ENCODE data around the gene FAF1.
"Not testable (repeated sequence)": the region's sequence is repeated elsewhere in the genome, so short reads cannot be mapped to it uniquely, and the experiment has no call there.

The FAF1 gene

DNA sequence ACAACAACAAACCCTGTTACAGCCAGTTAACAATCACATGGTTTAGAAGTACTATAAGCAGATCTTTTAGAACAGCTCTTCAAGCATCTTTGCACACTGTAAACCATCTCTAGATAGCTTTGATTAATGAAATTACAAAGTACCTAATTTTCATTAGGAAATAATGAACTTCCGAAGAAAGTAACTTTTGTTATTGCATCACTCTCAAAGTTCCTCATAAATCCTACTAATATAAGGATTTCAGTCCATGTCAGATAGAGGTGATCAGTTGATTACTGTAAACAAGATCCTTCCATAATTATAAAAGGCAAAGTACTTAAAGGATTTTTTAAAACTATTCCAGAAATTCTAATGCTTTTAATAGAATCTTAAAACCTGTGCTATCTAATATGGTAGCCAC is 58.2 kb downstream of the FAF1 start:
- H3K4me3 ChIP-seq (ENCODE audit: low read depth in 1 of 2, low read length in 2 of 2): no peak overlapping the region
- no peaks in the 10 kb centered on the region for H3K36me3 ChIP-seq (ENCODE audit: control insufficient read depth in 1 of 2, insufficient read depth in 2 of 2, low read length in 2 of 2)
- H3K27ac ChIP-seq (ENCODE audit: low read length): no peak overlapping the region
- H3K9me3 ChIP-seq (ENCODE audit: control insufficient read depth in 1 of 2, low read length in 2 of 2): no peaks in the 10 kb centered on the region
- no peaks in the 10 kb centered on the region for H3K27me3 ChIP-seq (ENCODE audit: low read depth, low read length)
- no peaks in the 10 kb centered on the region for H3K4me1 ChIP-seq (ENCODE audit: control insufficient read depth in 1 of 2, insufficient read depth in 2 of 2, low read length in 2 of 2)

DNA sequence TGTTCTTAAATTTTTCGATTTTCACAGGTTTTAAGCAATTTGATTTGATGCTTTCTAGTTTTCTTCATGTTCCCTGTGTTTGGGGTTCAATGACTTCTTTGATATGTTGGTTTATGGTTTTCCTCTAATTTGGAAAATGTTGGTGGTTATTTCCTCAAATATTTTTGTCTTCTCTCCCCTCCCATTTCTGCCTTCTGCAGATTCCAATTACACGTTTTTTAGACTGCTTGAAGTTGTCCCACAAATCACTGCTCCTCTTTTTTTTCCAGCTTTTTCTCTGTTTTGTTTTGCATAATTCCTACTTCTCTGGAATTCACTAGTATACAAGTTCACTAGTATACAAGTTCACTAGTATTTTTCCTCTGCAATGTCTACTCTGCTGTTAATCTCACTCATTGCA is 61.3 kb downstream of the FAF1 start:
- no peaks in the 10 kb centered on the region for H3K36me3 ChIP-seq (ENCODE audit: control insufficient read depth in 1 of 2, insufficient read depth in 2 of 2, low read length in 2 of 2)
- H3K9me3 ChIP-seq (ENCODE audit: control insufficient read depth in 1 of 2, low read length in 2 of 2): no peaks in the 10 kb centered on the region

DNA sequence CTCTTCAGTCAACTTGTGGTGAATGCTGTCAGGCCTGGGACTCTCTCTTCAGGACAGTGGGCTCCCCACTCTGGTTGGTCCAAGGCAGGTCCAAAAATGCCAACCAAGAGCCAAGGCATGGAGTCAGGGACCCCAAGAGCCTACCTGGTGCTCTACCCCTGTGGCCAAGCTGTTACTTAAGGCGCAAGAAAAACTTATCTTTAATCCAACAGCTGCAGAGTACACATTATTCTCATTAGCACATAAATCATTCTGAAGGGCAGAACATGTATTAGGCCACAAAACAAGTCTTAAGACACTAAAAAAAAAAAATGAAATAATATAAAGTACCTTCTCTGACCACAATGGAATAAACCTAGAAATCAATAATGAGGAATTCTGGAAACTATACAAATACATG is 65.7 kb downstream of the FAF1 start:
- Histone ChIP-seq H3K9me3 (ENCODE audit: control insufficient read depth in 1 of 2, low read length in 2 of 2) (no peaks in the 10 kb centered on the region), H3K27ac (ENCODE audit: low read length) (no peak overlapping the region), H3K4me1 (ENCODE audit: control insufficient read depth in 1 of 2, insufficient read depth in 2 of 2, low read length in 2 of 2) (no peaks in the 10 kb centered on the region), H3K36me3 (ENCODE audit: control insufficient read depth in 1 of 2, insufficient read depth in 2 of 2, low read length in 2 of 2) (no peaks in the 10 kb centered on the region), H3K4me3 (ENCODE audit: low read depth in 1 of 2, low read length in 2 of 2) (no peak overlapping the region), H3K27me3 (ENCODE audit: low read depth, low read length) (no peaks in the 10 kb centered on the region)

More for the DNA sequence above, 61.3 kb downstream of the FAF1 start:
- Histone ChIP-seq H3K27me3 (ENCODE audit: low read depth, low read length) (no peaks in the 10 kb centered on the region), H3K4me3 (ENCODE audit: low read depth in 1 of 2, low read length in 2 of 2) (no peak overlapping the region), H3K27ac (ENCODE audit: low read length) (no peak overlapping the region), H3K4me1 (ENCODE audit: control insufficient read depth in 1 of 2, insufficient read depth in 2 of 2, low read length in 2 of 2) (no peaks in the 10 kb centered on the region)

DNA sequence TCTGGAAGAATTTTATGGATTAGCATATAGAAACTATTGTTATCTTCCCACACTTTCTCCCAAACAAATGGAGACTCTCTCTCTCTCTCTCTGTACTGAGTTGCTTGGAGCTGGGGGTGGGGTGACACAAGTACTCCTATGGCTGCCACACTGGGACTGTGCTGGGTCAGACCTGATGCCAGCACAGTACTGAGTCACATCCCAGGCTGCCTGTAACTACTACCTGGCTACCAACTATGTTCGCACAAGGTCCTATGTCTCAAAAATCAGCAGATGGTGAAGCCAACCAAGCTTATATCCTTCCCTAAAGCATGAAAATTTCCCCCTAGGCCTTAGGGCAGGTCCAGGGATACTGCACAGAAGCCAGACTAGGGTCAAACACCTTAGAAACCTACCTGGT is 66.6 kb downstream of the FAF1 start:
- no peaks in the 10 kb centered on the region for H3K9me3 ChIP-seq (ENCODE audit: control insufficient read depth in 1 of 2, low read length in 2 of 2)
- H3K27ac ChIP-seq (ENCODE audit: low read length): no peak overlapping the region
- no peak overlapping the region for H3K4me3 ChIP-seq (ENCODE audit: low read depth in 1 of 2, low read length in 2 of 2)
- no peaks in the 10 kb centered on the region for H3K4me1 ChIP-seq (ENCODE audit: control insufficient read depth in 1 of 2, insufficient read depth in 2 of 2, low read length in 2 of 2)
- no peaks in the 10 kb centered on the region for H3K27me3 ChIP-seq (ENCODE audit: low read depth, low read length)
- no peaks in the 10 kb centered on the region for H3K36me3 ChIP-seq (ENCODE audit: control insufficient read depth in 1 of 2, insufficient read depth in 2 of 2, low read length in 2 of 2)

DNA sequence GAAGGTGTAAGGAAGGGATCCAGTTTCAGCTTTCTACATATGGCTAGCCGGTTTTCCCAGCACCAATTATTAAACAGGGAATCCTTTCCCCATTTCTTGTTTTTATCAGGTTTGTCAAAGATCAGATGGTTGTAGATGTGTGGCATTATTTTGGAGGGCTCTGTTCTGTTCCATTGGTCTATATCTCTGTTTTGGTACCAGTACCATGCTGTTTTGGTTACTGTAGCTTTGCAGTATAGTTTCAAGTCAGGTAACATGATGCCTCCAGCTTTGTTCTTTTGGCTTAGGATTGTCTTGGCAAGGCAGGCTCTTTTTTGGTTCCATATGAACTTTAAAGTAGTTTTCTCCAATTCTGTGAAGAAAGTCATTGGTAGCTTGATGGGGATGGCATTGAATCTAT is 72.5 kb downstream of the FAF1 start:
- not testable (repeated sequence) for H3K9me3 ChIP-seq (ENCODE audit: control insufficient read depth in 1 of 2, low read length in 2 of 2); H3K27ac ChIP-seq (ENCODE audit: low read length); H3K4me1 ChIP-seq (ENCODE audit: control insufficient read depth in 1 of 2, insufficient read depth in 2 of 2, low read length in 2 of 2); H3K4me3 ChIP-seq (ENCODE audit: low read depth in 1 of 2, low read length in 2 of 2); H3K36me3 ChIP-seq (ENCODE audit: control insufficient read depth in 1 of 2, insufficient read depth in 2 of 2, low read length in 2 of 2); H3K27me3 ChIP-seq (ENCODE audit: low read depth, low read length)

DNA sequence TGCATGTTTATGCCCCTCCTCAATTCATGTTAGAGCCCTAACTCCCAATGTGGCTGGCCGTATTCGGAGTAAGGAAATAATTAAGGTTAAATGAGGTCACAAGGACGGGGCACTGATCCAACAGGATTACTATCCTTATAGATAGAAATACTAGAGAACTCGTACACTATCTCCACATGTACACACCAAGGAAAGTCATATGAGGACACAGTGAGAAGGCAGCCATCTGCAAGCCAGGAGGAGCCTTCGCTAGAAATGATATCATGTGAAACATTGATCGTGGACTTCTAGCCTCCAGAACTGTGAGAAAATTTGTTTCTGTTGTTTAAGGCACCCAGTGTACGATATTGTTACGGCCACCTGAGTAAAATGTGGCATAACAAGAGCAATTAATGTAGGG is 79.7 kb downstream of the FAF1 start:
- Histone ChIP-seq H3K27me3 (ENCODE audit: low read depth, low read length) (no peaks in the 10 kb centered on the region), H3K9me3 (ENCODE audit: control insufficient read depth in 1 of 2, low read length in 2 of 2) (no peaks in the 10 kb centered on the region), H3K27ac (ENCODE audit: low read length) (no peak overlapping the region), H3K4me1 (ENCODE audit: control insufficient read depth in 1 of 2, insufficient read depth in 2 of 2, low read length in 2 of 2) (peaks cover 0 to 8% of the 10 kb centered on the region in 2 donors), H3K4me3 (ENCODE audit: low read depth in 1 of 2, low read length in 2 of 2) (no peak overlapping the region), H3K36me3 (ENCODE audit: control insufficient read depth in 1 of 2, insufficient read depth in 2 of 2, low read length in 2 of 2) (no peaks in the 10 kb centered on the region)

DNA sequence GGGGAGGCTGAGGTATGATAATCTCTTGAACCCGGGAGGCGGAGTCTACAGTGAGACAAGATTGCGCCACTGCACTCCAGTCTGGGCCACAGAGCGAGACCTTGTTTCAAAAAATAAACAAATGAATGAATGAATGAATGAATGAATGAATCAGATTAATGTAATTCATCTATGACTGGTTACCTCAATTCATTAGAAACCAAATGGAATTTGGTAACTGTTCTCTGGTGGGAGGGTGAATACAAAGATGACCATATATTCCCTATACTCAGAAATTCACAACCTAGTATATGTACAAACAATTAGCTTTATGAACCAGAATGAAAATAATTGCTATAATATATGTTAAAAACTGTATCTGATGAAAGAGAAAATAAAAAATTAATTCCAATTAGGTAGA is 80.9 kb downstream of the FAF1 start:
- no peaks in the 10 kb centered on the region for H3K27me3 ChIP-seq (ENCODE audit: low read depth, low read length)
- H3K27ac ChIP-seq (ENCODE audit: low read length): no peak overlapping the region
- no peaks in the 10 kb centered on the region for H3K9me3 ChIP-seq (ENCODE audit: control insufficient read depth in 1 of 2, low read length in 2 of 2)
- H3K4me1 ChIP-seq (ENCODE audit: control insufficient read depth in 1 of 2, insufficient read depth in 2 of 2, low read length in 2 of 2): peaks cover 0 to 8% of the 10 kb centered on the region in 2 donors
- H3K36me3 ChIP-seq (ENCODE audit: control insufficient read depth in 1 of 2, insufficient read depth in 2 of 2, low read length in 2 of 2): no peaks in the 10 kb centered on the region
- H3K4me3 ChIP-seq (ENCODE audit: low read depth in 1 of 2, low read length in 2 of 2): no peak overlapping the region

DNA sequence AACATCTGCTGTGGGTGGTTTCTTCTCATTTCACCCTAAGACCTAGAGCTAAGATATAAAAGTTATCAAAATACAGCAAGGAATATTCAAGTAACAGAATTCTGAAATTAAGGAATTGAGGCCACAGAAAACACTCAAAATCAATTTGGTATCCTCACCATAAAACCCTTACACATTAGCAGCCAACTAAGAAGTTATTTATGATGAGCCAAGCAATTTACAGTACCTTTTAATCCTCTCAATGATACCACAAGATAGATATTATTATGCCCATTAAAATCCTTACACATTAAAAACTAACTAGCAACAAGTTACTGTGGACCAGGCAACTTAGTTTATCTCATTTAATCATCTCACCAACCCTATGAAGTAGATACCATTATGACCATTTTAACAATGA is 81.6 kb downstream of the FAF1 start:
- no peaks in the 10 kb centered on the region for H3K9me3 ChIP-seq (ENCODE audit: control insufficient read depth in 1 of 2, low read length in 2 of 2)
- peaks cover 0 to 8% of the 10 kb centered on the region in 2 donors for H3K4me1 ChIP-seq (ENCODE audit: control insufficient read depth in 1 of 2, insufficient read depth in 2 of 2, low read length in 2 of 2)
- no peak overlapping the region for H3K27ac ChIP-seq (ENCODE audit: low read length)
- no peaks in the 10 kb centered on the region for H3K27me3 ChIP-seq (ENCODE audit: low read depth, low read length)
- H3K4me3 ChIP-seq (ENCODE audit: low read depth in 1 of 2, low read length in 2 of 2): no peak overlapping the region
- no peaks in the 10 kb centered on the region for H3K36me3 ChIP-seq (ENCODE audit: control insufficient read depth in 1 of 2, insufficient read depth in 2 of 2, low read length in 2 of 2)

DNA sequence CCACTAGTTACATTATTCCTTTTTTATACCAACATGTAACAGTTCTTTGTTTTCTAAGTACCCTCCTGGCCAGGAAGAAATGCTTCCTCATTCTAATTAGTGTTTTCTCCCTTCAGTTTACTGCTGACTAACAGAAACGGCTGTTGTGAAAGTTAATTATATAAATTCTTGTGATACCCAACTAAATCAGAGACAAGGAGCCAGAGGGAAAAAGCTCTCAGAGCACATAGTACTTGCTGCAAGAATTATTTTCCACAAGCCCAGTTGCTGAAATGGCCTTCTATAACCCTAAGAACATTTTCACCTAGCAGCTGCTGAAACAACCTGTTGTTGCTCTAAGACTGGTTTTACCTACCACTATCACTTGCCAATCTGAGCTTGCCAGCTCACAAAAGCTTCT is 82.4 kb downstream of the FAF1 start:
- no peaks in the 10 kb centered on the region for H3K9me3 ChIP-seq (ENCODE audit: control insufficient read depth in 1 of 2, low read length in 2 of 2)
- peaks cover 0 to 8% of the 10 kb centered on the region in 2 donors for H3K4me1 ChIP-seq (ENCODE audit: control insufficient read depth in 1 of 2, insufficient read depth in 2 of 2, low read length in 2 of 2)
- H3K4me3 ChIP-seq (ENCODE audit: low read depth in 1 of 2, low read length in 2 of 2): no peak overlapping the region
- no peaks in the 10 kb centered on the region for H3K27me3 ChIP-seq (ENCODE audit: low read depth, low read length)
- H3K36me3 ChIP-seq (ENCODE audit: control insufficient read depth in 1 of 2, insufficient read depth in 2 of 2, low read length in 2 of 2): no peaks in the 10 kb centered on the region
- no peak overlapping the region for H3K27ac ChIP-seq (ENCODE audit: low read length)

DNA sequence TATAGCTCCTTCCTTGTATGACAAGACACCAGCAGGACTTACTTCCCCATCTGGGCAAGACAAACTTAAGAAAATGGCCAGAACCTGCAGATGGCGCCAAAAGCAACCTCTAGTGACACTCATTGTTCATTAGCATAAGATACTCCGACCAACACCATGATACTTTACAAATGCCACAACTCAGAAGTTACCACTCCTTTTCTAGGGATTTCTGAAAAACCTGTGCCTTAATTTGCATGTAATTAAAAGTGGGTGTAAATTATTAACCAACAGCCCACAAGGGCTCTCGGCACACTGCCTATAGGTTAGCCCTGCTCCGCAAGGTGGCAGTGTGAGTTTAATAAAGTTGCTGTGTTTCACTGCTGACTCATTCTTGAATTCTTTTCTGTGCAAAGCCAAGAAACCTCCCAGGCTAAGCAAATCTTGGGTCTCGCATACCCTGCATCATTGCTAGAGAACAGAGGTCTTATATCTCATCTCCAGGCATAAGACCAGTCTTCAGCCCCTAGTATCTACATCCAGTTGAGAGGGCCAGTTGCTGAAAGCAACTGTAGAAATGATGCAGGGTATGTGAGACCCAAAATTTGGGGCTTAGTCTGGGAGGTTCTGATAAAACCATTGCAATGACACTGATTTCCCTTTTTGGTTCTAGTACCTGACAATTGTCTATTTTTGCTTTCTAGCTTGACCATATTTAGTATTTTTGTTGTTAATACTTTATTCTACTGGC is 86.4 kb downstream of the FAF1 start:
- Histone ChIP-seq H3K36me3 (ENCODE audit: control insufficient read depth in 1 of 2, insufficient read depth in 2 of 2, low read length in 2 of 2) (no peaks in the 10 kb centered on the region), H3K27me3 (ENCODE audit: low read depth, low read length) (no peaks in the 10 kb centered on the region), H3K4me1 (ENCODE audit: control insufficient read depth in 1 of 2, insufficient read depth in 2 of 2, low read length in 2 of 2) (no peaks in the 10 kb centered on the region), H3K4me3 (ENCODE audit: low read depth in 1 of 2, low read length in 2 of 2) (no peak overlapping the region), H3K27ac (ENCODE audit: low read length) (no peak overlapping the region), H3K9me3 (ENCODE audit: control insufficient read depth in 1 of 2, low read length in 2 of 2) (no peaks in the 10 kb centered on the region)

DNA sequence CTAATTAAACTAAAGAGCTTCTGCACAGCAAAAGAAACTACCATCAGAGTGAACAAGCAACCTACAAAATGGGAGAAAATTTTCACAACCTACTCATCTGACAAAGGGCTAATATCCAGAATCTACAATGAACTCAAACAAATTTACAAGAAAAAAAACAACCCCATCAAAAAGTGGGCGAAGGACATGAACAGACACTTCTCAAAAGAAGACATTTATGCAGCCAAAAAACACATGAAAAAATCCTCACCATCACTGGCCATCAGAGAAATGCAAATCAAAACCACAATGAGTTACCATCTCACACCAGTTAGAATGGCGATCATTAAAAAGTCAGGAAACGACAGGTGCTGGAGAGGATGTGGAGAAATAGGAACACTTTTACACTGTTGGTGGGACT is 95.2 kb downstream of the FAF1 start:
- H3K9me3 ChIP-seq (ENCODE audit: control insufficient read depth in 1 of 2, low read length in 2 of 2): peaks cover 0 to 17% of the 10 kb centered on the region in 2 donors
- H3K36me3 ChIP-seq (ENCODE audit: control insufficient read depth in 1 of 2, insufficient read depth in 2 of 2, low read length in 2 of 2); H3K4me3 ChIP-seq (ENCODE audit: low read depth in 1 of 2, low read length in 2 of 2); H3K27ac ChIP-seq (ENCODE audit: low read length); H3K4me1 ChIP-seq (ENCODE audit: control insufficient read depth in 1 of 2, insufficient read depth in 2 of 2, low read length in 2 of 2); H3K27me3 ChIP-seq (ENCODE audit: low read depth, low read length): not testable (repeated sequence)

DNA sequence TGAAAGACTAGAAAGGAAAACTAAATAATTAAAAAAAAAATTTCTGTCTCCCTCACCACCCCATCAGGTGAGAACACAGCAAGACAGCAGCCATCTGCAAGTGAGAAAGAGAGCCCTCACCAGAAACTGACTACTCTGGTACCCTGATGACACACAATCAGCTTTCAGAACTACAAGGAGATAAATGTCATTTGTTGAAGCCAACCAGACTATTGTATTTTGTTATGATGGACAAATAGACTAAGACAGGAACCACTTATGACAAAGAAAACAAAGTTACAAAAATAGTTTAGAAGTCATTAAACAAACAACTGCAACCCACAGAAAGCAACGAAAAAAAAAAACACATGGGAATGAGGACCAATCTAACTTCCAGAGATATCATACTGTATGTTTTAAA is 98.3 kb downstream of the FAF1 start:
- Histone ChIP-seq H3K9me3 (ENCODE audit: control insufficient read depth in 1 of 2, low read length in 2 of 2) (peaks cover 0 to 19% of the 10 kb centered on the region in 2 donors), H3K27ac (ENCODE audit: low read length) (no peak overlapping the region), H3K4me1 (ENCODE audit: control insufficient read depth in 1 of 2, insufficient read depth in 2 of 2, low read length in 2 of 2) (no peaks in the 10 kb centered on the region), H3K27me3 (ENCODE audit: low read depth, low read length) (no peaks in the 10 kb centered on the region), H3K4me3 (ENCODE audit: low read depth in 1 of 2, low read length in 2 of 2) (no peak overlapping the region), H3K36me3 (ENCODE audit: control insufficient read depth in 1 of 2, insufficient read depth in 2 of 2, low read length in 2 of 2) (no peaks in the 10 kb centered on the region)
